Left renal cortex interstitium (tissue), 4 donors: ENCODE results near the gene MGAM2. TPM values are rescaled to one million over a fixed set of nuclear protein-coding genes. Genes with fewer than 3 reads are reported as not detected.

Source experiments
- DNase-seq, 4 donors: peaks; one replicate each; pipeline ENCODE4 v3.0.0-alpha.2; 2013; ENCODE audit warnings: low read depth in 4 of 4, low spot score in 2 of 4, missing footprints in 1 of 4
- polyA plus RNA-seq, 4 donors: library from polyadenylated mRNA; unstranded; fragments of 120-200 nt; gene quantifications; one replicate each; pipeline ENCODE4 v1.2.1, GENCODE V29; 2013; ENCODE audit not compliant: insufficient read length in 4 of 4

MGAM2 gene
- polyA plus RNA-seq, 4 donors, result 0.40 to 0.79 (median 0.64) TPM

DNA sequence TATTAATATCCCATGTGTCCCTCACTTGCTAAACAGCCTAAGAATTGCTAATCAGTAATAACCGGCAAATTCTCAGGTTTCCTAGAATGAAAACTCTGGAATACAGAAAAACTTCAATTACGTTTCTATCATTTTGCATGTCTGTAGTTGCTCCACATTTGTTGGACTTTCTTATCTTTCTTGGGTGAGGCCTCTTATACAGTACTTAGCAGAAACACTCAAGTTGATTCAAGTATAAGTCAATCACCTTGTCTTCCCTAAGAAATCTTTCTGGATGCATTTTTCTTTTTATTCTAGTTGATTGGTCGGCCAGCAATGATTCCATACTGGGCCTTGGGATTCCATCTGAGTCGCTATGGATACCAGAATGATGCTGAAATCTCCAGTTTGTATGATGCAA is 61.4 kb downstream of the MGAM2 start:
- no peak for DNase-seq

DNA sequence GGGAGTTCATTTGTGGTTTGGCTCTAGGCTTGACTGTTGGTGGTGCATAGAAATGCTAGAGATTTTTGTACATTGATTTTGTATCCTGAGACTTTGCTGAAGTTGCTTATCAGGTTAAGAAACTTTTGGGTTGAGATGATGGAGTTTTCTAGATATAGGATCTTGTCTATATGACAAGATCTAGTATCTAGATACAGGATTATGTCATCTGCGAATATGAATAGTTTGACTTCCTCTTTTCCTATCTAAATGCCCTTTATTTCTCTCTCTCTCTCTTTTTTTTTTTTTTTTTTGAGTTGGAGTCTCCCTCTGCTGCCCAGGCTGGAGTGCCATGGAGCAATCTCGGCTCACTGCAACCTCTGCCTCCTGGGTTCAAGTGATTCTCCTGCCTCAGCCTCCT is 62.9 kb downstream of the MGAM2 start:
- DNase-seq, result no peak

DNA sequence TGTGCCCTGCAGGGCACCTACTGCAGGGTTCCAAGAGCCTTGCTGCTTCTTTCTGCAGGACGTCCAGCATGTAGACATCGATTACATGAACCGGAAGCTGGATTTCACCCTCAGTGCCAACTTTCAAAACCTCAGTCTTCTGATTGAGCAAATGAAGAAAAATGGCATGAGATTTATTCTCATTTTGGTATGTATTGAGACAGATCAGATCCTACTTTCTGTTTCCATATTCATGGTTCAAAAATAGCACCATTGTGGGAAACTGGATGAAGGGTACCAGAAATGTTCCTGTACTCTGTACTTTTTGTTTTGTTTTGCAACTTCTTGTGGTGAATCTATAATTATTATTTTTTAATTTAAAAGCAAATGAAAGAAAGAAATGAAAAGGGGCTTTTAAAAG is 64.1 kb downstream of the MGAM2 start:
- no peak for DNase-seq

DNA sequence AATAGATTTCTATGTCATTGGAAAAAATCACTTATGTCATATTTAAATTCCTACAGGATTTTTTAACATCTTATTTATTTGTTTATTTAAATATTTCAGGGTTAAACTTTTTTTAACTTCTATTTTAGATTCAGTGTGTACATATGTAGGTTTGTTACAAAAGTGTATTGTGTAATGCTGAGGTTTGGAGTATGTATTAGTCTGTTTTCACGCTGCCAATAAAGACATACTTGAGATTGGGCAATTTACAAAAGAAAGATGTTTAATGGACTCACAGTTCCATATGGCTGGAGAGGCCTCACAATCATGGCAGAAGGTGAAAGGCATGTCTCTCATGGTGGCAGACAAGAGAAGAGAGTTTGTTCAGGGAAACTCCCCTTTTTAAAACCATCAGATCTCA is 65.4 kb downstream of the MGAM2 start:
- DNase-seq, result no peak

DNA sequence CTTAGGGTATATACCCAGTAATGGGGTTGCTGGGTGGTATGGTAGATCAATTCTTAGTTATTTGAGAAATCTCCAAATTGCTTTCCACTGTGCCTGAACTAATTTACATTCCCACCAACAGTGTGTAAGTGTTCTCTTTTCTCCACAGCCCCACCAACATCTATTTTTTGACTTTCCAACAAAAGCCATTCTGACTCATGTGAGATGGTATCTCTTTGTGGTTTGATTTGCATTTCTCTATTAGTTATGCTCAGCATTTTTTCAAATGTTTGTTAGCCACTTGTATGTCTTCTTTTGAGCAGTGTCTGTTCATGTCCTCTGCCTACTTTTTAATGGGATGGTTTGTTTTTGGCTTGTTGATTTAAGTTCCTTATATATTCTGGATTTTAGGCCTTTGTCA is 66.4 kb downstream of the MGAM2 start:
- no peak for DNase-seq

DNA sequence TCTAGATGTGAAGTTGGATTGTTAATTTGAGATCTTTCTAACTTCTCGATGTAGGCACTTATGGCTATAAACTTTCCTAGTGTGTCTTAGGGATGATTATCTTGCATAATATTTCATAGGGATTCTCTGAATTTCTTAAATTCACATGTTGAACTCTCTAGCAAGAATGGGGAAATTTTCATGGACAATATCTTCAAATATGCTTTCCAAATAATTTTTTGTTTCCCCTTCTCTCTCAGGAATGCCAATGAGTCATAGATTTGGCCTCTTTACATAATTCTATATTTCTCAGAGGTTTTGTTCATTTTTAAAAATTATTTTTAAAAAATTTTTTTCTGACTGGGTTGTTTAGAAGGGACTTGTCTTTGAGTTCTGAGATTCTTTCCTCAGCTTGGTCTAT is 68.9 kb downstream of the MGAM2 start:
- DNase-seq, result no peak

DNA sequence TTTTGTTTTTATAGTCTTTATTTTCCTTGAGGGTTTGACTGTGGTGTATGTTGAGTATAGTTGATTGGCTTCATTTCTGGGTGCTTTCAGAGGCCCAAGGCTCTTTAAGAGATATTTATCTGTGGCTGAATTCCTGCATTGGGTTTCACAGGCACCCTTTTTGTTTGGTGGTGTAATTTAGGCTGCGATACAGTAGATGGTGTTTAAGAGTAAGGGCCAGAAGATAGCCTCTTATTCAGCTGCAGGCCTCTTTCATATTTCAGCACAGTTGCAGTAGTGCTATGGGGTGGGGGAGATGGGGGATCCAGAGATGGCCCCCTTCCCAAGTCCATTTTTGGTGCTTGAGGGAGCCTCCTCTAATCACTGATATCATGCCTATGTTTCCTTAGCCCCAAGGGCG is 69.7 kb downstream of the MGAM2 start:
- no peak for DNase-seq

DNA sequence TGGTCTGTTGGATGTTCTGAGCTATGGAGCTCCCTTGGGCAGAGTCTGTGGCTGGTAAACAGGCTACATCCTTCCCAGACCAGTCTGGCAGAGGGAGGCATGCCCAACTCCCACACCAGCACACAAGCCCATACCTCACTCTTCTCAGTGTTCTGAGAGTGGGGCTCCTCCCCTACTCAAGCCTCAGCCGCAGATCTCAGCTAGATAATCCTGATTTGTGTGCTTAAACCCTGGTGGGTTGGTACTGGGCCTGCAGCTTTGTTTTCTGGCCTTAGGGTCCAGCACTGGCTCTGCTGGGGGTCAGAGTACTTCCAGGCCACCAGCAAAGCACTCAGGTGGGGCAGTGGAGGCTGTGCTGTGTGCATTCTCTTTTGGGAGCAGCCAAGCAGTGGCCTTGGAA is 70.4 kb downstream of the MGAM2 start:
- no peak for DNase-seq

DNA sequence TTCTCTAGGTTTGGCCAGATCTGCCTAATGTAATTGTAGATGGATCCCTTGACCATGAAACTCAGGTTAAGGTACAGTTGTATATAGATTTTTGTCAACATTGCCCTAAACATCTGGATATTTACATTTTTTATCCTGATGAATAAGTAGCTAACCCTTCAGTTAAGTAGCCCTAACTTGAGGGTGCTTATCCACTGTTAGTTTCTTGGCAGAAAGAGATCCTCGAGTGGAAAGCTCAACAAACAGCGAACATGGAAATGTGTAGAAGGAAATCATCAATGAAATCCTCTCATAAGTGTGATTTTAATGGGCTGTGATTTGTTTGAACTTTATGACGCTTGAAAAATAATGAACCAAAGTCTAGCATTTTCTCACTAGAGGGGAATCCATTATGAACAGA is 73.6 kb downstream of the MGAM2 start:
- DNase-seq, result no peak

DNA sequence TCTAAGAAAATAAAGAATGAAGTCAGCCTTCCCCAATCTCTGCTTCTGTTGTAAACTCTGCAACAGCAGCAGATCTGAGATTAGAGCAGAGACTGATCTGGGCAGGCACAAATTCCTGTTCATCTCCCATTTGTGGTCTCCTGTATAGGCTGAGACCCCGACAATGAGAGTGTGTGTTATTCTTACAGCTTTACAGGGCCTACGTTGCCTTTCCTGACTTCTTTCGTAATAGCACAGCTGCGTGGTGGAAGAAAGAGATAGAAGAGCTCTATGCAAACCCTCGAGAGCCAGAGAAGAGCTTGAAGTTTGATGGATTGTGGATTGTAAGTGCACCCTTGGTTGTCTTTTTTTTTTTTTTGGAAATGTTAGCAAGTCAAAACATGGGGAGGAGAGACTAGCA is 74.3 kb downstream of the MGAM2 start:
- no peak for DNase-seq

DNA sequence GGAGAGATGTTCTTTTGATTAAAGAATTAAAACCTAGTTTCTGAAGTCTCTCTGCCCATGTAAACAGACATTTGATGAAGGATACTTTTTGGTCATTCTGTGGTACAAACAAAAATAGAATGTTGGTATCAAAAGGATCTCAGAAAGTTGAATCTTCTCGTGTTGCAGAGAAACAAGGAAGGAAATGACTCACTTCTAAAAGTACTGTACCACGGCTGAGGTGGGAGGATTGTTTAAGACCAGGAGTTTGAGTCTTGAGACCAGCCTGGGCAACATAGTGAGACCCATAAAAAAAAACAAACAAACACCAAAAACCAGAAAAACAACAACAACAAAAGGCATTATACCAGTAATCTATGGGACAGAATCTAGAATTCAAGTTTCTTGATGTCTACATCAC is 76.6 kb downstream of the MGAM2 start:
- DNase-seq, result no peak

DNA sequence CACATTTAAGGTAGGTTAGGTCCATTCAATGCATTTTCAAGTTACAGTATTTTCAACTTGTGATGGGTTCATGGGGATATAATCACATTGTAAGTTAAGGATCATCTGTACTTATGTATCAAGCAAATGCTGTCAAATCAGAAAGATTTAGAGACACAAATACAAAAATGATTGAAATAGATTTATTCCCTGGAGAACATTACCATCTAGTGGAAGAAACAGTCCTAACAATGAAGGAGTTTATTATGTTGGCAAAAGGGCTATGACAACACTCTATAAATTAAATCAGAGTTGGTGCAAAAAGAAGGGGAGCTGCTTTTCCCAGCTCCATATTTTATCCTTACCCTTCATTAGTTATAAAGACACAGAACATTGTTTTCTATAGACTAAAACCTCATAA is 77.3 kb downstream of the MGAM2 start:
- no peak for DNase-seq

DNA sequence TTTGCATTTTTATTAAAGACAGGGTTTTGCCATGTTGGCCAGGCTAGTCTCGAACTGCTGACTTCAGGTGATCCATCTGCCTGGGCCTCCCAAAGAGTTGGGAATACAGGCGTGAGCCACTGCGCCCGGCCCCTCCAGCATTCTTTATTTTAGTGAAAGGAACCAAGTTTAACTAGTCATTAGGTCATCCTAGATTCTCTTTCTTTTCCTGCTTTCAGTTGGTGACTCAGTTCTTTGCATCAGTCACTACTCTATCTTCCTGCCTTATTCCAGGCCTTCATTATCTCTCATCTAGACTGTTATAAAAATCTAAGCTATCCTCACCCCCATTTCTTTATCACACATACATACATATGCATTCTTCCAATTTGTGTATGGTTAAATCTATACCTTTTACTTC is 82.7 kb downstream of the MGAM2 start:
- DNase-seq, result no peak

DNA sequence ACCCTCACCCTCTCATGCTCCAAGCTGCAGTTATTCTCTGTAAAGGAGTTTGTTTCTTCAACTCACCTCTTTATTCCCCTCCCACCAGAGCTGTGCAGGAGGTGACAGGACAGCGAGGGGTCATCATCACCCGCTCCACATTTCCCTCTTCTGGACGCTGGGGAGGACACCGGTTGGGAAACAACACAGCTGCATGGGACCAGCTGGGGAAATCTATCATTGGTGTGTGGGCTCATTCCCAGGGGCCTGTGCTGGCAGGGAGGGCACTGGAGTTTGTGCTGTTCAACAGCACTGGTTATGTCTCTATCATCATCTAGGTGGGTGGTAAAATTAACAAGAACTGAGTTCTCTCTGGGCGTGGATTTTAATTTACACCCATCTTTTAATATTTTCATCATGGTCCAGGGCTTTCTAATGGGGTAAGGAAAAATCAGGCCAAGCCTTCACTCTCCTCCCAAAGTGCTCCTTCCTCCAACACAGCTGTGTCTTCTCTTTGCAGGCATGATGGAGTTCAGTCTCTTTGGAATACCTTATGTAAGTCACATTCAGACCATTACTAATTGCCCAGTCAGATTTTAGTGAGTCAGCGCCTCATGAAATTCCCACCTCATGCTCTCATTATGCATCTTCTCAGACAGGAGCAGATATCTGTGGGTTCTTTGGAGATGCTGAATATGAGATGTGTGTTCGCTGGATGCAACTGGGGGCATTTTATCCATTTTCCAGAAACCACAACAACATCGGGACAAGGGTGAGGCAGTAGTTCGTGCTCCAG is 84.7 kb downstream of the MGAM2 start:
- DNase-seq, result no peak

DNA sequence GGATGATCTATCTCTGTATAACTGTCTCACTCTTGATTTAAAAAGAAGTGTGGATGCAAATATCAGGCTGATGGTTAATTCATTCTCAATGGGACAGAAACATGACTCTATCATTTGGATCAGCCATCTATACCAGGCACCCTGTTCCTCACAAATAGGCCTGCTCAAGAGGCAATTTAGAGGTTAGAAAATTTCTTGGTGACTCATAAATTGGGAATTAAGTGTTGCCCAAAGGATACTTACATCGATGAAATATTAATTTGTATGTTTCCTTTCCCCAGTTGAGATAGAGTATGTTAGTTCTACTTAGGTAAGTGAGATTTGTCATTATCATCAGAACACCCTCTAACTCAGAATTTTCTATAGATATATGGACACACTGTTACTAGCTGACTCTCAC is 88.7 kb downstream of the MGAM2 start:
- DNase-seq, result no peak

DNA sequence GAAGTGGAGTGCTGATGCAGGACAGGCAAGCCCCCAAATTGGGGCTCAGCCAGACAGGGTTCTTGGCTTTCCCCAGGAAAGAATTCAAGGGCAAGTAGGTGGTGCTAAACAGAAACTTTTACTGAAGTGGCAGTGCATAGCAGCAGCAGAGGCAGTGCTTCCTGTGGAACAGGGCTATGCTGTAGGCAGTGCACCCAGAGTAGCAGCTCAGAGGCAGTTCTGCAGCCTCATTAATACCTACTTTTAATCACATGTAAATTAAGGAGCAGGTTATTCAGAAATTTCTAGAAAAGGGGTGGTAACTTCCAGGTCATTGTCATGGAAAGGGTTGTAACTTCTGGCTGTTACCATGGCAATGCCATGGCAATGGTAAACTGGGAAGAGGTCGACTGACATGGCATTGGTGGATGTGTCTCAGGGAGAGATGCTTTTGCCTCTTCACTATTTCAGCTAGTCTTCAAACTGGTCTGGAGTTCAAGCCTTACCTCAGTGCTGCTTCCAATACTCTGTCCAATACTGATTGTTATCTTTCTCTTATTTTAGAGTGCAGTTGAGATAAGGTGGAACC is 117.1 kb downstream of the MGAM2 start:
- DNase-seq, result no peak

DNA sequence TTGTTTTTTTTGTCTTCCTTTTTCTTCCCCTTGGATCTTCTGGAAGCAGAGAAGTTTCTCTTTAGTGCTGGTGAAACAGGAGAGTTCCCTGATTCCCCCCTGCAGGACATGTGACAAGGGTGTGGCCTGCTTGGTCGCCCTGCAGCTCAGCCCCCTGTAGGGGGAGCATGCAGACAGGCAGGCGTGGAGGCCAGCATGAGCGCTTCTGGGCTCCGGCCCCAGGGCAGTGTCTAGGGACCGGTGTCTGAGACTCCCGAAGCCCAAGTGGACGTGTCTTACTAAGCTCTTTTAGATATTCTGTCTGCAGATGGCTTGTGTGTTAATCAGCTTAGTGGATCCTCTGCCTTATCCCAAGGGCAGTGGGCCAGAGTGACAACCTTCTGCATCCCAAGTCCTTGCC is 120.2 kb downstream of the MGAM2 start:
- no peak for DNase-seq

DNA sequence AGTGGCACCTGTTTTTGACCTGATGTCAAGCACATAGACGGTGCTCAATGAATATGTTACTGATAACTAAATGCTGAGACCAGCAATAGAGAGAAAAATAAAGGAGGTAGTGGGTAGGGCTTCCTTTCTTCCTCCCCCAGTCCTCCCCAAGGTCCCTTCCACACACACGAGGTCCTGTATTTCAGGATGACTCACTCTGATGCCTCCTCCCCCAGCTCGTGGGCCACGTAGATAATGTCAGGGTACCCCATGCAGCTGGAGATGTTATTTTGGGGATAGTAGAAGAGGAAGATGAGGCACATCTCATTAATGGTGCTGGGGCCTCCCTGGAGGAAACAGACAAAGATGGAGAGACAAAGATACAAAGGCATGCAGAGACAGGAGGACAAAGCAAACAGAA is 129.0 kb downstream of the MGAM2 start:
- DNase-seq, result no peak

DNA sequence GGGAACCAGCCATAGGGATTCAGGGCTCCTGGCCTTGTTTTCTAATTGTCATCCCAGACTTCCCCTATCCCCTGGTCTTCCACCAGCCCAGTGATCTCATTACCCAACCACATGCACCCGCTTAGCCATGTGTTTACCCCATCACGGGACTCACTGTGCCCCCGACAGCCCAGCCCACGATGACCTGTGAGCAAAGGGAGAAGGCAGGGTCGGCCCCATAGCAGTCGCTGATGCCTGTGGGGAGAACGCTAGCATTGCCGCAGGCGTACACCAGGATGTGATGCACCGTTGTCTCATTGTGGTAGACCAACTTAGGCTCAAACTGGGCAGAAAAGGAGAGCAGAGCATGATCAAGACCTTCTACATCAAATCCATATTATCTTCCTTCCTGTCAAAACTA is 132.3 kb downstream of the MGAM2 start:
- DNase-seq, result no peak

DNA sequence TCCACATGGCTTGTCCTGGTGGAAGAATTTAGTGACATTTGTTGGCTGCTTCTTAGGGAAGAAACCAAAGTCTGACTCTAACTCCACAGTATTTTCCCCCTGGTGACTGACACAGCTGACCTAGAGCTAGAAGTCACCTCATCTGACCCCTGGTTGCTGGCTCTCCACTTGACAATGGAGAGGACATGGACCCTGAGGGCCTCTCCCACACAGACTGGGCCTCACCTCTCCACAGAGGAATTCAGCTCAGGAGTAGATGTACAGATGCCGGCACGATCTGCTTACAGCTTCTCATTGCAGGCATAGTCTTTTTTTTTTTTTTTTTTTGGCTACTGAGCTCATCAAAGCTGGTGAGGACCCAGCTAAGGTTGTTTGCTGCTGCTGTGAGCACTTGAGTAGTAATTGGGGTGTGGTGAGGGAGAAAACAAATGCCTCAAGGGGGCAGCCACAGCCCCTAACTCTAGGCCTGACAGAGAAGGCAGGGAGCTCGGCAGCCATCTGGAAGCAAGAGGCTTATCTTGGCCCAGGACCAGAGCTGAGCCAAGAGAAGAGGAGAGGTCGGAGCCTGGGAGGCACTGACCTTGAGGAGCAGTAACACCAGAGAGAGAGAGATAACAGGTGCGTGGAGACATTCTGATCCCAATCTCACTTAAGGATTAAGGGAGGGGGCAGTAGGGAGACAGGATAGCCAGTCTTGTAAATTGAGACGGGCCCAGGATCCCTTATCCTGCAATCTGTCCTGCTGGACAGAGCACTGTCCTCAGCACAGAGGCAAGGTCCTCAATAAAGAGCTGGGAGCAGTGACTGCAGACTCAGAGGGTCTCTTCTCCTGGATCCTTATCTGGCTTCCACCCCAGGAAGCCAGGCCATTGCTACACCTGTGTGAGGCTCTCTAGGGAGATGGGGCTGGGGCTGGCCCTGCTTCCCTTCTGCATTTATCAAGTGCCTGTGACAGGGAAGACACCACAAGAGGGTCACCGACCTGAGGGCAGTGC is 136.9 kb downstream of the MGAM2 start:
- DNase-seq, result no peak

DNA sequence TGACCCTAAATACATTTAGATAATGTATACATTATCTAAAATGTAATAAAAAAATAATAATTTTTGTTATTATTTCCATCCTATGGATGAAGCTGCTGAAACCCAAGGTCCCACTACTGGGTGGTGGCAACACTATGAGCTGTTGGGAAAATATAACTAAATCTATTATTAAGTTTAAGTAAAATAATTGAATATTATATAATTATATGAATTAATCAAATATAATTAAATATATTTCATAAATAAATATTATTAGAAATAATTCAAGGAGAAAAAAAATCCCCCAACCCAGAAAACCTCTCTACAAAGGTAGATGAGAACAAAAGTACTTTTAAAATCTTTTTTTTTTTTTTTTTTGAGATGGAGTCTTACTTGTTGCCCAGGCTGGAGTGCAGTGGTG is 138.4 kb downstream of the MGAM2 start:
- no peak for DNase-seq

DNA sequence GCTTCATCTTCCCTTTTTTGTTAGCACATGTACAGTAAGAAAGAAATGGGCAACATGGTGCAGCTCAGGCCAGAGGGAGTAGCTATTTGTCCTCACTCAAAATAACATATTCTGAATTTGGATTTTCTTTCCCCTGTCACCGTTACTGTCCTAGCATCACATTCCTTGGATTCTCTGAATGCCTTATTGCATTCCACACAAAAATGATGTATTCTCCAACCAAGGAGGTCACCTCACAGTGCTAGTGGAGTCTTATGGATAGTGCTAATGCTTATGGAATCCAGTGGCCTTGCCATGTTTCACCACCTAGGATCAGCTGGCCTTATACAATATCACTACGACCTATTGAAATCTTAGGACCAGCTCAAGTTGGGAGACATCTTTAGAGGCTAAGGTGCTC is 139.2 kb downstream of the MGAM2 start:
- no peak for DNase-seq
